GM18519 (cell line): Measurements from ENCODE around the gene ZNF462.

Experiments
- ATAC-seq: cut with Tn5 transposase; IDR thresholded peaks from one replicate; pipeline ENCODE4 v1.9.1; 2021; ENCODE audit warnings: mild to moderate bottlenecking, moderate library complexity; ENCODE audit not compliant: unreplicated experiment, low FRiP score

ZNF462 gene

DNA sequence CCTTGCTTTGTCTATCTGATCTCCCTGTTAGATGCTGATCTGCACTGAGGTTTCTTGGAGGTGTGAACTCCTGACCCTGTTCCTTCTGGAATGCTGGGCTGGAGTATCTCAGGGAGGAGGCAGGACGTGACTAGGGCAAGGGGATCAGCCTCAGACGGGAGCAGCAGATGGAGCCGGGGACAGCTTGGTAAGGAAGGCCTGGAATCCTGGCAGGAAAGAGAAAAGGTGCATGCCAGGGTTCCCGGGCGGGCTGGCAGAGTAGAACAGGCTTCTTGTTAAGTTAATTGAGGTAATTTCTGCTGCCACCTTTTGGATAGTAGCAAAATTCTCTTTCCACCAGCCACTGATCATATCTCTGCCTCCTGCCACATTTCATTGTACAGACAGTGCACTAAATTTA lies 180.9 kb downstream of the ZNF462 start:
- ATAC-seq, result no peak

GRCh38 chr9:107044872-107045271 lies 181.9 kb downstream of the ZNF462 start:
- ATAC-seq, result no peak

GRCh38 chr9:107046692-107047091 lies 183.7 kb downstream of the ZNF462 start:
- peak; percentile 91 for ATAC-seq

- no peak for ATAC-seq
These were observed 186.3 kb downstream of the ZNF462 start for GRCh38 chr9:107049046-107049802.

DNA sequence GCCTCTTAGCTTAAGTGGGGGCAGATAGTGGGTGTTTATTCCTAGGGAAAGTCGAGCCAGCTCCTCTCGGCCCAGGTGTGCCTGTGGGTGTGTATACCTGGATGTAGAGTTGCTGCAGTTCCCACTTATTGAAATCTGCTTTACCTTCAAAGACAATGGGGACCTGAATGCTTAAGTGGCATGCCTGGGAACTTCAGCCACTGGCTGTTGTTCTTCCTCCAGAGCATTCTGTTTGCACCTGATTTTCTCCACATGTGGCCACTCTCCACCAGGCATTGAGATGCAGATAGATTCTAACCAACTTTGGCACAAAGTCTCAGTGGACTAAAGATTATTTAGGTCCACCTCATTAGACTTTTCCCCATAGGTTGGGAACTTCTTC lies 186.8 kb downstream of the ZNF462 start:
- ATAC-seq, result no peak

DNA sequence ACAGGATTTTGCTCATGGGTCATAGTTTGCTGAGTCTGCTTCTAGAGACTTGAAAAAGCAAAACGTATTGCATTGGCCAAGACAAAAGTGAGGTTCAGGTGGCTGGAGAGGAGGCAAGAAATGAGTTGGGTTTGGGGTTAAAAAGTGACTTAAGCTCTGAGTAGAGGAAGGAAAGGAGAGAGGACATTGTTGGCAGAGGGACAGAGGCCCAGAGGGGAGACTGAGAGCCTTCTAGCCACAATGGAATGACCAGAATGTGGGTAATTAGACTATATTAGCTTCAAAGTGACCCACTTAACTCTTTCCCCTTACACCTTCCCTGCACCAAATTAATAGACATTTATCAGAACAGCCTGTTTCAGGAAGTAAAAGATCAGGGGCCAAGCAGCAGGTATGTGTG lies 188.4 kb downstream of the ZNF462 start:
- ATAC-seq, result no peak

GRCh38 chr9:107054146-107054545 lies 191.2 kb downstream of the ZNF462 start:
- no peak for ATAC-seq

DNA sequence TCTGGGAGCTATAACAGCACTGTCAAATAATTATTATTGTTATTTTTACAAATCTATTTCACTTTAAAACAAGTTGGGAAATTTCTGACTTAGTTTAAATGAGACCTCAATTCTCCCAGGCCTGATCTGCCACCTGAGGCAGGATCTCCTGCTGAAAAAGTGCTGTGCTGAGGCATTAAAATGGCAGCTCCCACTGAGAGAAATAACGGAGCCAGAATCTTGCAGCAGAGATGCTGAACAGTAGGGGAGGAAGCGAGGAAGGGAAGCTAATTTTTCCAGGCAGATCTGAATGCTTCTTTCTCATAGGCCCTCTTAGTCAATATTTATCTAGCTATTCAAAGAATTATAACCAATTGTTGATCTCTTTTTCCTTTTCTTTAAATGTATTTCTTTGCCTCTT lies 196.3 kb downstream of the ZNF462 start:
- ATAC-seq, result no peak

GRCh38 chr9:107060062-107060461 lies 197.1 kb downstream of the ZNF462 start:
- ATAC-seq, result no peak
